ENCODE measurements around the gene CLEC19A.

CLEC19A gene

GRCh38 chr16:19297454-19297853 lies 11.9 kb downstream of the CLEC19A start:
- TF ChIP-seq REST (IDR thresholded peaks at IDR 0.05; ENCODE audit: insufficient read depth in 1 of 2, low read depth in 2 of 2, low read length in 2 of 2) (no peak), POLR2AphosphoS5 (IDR thresholded peaks at IDR 0.05; ENCODE audit: low read depth, low read length) (no peak), TAF1 (IDR thresholded peaks at IDR 0.05; ENCODE audit: borderline replicate concordance, insufficient read depth, low read length) (no peak), FOXP2 (optimal IDR thresholded peaks at IDR 0.05; ENCODE audit: borderline replicate concordance, extremely low read depth, extremely low read length, insufficient read depth) (no peak), SIN3A (IDR thresholded peaks at IDR 0.05; ENCODE audit: borderline replicate concordance, insufficient read depth, low read length) (no peak)

- TF ChIP-seq POLR2AphosphoS5 (IDR thresholded peaks at IDR 0.05; ENCODE audit: low read depth, low read length) (no peak), TAF1 (IDR thresholded peaks at IDR 0.05; ENCODE audit: borderline replicate concordance, insufficient read depth, low read length) (no peak), SIN3A (IDR thresholded peaks at IDR 0.05; ENCODE audit: borderline replicate concordance, insufficient read depth, low read length) (no peak), FOXP2 (optimal IDR thresholded peaks at IDR 0.05; ENCODE audit: borderline replicate concordance, extremely low read depth, extremely low read length, insufficient read depth) (no peak), REST (IDR thresholded peaks at IDR 0.05; ENCODE audit: insufficient read depth in 1 of 2, low read depth in 2 of 2, low read length in 2 of 2) (no peak)
These were observed 14.0 kb downstream of the CLEC19A start for GRCh38 chr16:19299565-19299964.

- TF ChIP-seq REST (IDR thresholded peaks at IDR 0.05; ENCODE audit: insufficient read depth in 1 of 2, low read depth in 2 of 2, low read length in 2 of 2) (no peak), POLR2AphosphoS5 (IDR thresholded peaks at IDR 0.05; ENCODE audit: low read depth, low read length) (no peak), SIN3A (IDR thresholded peaks at IDR 0.05; ENCODE audit: borderline replicate concordance, insufficient read depth, low read length) (no peak), TAF1 (IDR thresholded peaks at IDR 0.05; ENCODE audit: borderline replicate concordance, insufficient read depth, low read length) (no peak), FOXP2 (optimal IDR thresholded peaks at IDR 0.05; ENCODE audit: borderline replicate concordance, extremely low read depth, extremely low read length, insufficient read depth) (no peak)
These were observed 16.4 kb downstream of the CLEC19A start for GRCh38 chr16:19301931-19302330.

GRCh38 chr16:19304750-19305149 lies 19.2 kb downstream of the CLEC19A start:
- no peak for TF ChIP-seq REST (IDR thresholded peaks at IDR 0.05; ENCODE audit: insufficient read depth in 1 of 2, low read depth in 2 of 2, low read length in 2 of 2)
- TF ChIP-seq FOXP2 (optimal IDR thresholded peaks at IDR 0.05; ENCODE audit: borderline replicate concordance, extremely low read depth, extremely low read length, insufficient read depth) = no peak
- no peak for TF ChIP-seq TAF1 (IDR thresholded peaks at IDR 0.05; ENCODE audit: borderline replicate concordance, insufficient read depth, low read length)
- TF ChIP-seq POLR2AphosphoS5 (IDR thresholded peaks at IDR 0.05; ENCODE audit: low read depth, low read length) = no peak
- TF ChIP-seq SIN3A (IDR thresholded peaks at IDR 0.05; ENCODE audit: borderline replicate concordance, insufficient read depth, low read length) = no peak

- no peak for TF ChIP-seq TAF1 (IDR thresholded peaks at IDR 0.05; ENCODE audit: borderline replicate concordance, insufficient read depth, low read length)
- TF ChIP-seq FOXP2 (optimal IDR thresholded peaks at IDR 0.05; ENCODE audit: borderline replicate concordance, extremely low read depth, extremely low read length, insufficient read depth) = no peak
- no peak for TF ChIP-seq REST (IDR thresholded peaks at IDR 0.05; ENCODE audit: insufficient read depth in 1 of 2, low read depth in 2 of 2, low read length in 2 of 2)
- TF ChIP-seq SIN3A (IDR thresholded peaks at IDR 0.05; ENCODE audit: borderline replicate concordance, insufficient read depth, low read length) = no peak
- no peak for TF ChIP-seq POLR2AphosphoS5 (IDR thresholded peaks at IDR 0.05; ENCODE audit: low read depth, low read length)
These were observed 19.9 kb downstream of the CLEC19A start for GRCh38 chr16:19305443-19305842.
